Nephron (organoid): ENCODE data around the gene ZFYVE26.

Experiments
- H3K27ac Mint-ChIP-seq, 3 experiments: 2 replicates each; pipeline ENCODE4 v1.8.0; 2020; ENCODE audit warnings: mixed read lengths in 3 of 3, mild to moderate bottlenecking in 2 of 3, moderate library complexity in 1 of 3
- H3K27me3 Mint-ChIP-seq: 2 replicates; pipeline ENCODE4 v1.8.0; 2021; ENCODE audit warnings: low read depth, mild to moderate bottlenecking, moderate library complexity, mixed read lengths
- H3K36me3 Mint-ChIP-seq: 2 replicates; pipeline ENCODE4 v1.8.0; 2020; ENCODE audit warnings: low read depth, mixed read lengths
- H3K4me1 Mint-ChIP-seq: 2 replicates; pipeline ENCODE4 v1.8.0; 2020; ENCODE audit warnings: mixed read lengths
- H3K4me3 Mint-ChIP-seq, 3 experiments: 2 replicates each; pipeline ENCODE4 v1.8.0; 2020; ENCODE audit warnings: mild to moderate bottlenecking in 3 of 3, mixed read lengths in 3 of 3, moderate library complexity in 2 of 3
- H3K9me3 Mint-ChIP-seq: 2 replicates; pipeline ENCODE4 v1.8.0; 2020; ENCODE audit warnings: mixed read lengths
- CTCF ChIP-seq, 3 experiments: fragments of 200-600 bp; sonication (generic); IDR thresholded peaks; one replicate each; pipeline ENCODE4 v1.5.0; 2021; ENCODE audit warnings: antibody characterized with exemption in 3 of 3; ENCODE audit not compliant: unreplicated experiment in 3 of 3

The ZFYVE26 gene

GRCh38 chr14:67853715-67854114 lies 37.3 kb upstream of the ZFYVE26 start:
- Mint-ChIP-seq H3K36me3 (peaks cover 18% of the 10 kb centered on the region), H3K9me3 (peaks cover 8% of the 10 kb centered on the region), H3K4me1 (no peaks in the 10 kb centered on the region), H3K27ac (peak overlapping the region in 1 of 3 experiments; percentile 33), H3K27me3 (no peaks in the 10 kb centered on the region), H3K4me3 (no peak overlapping the region)
- no peak for TF ChIP-seq CTCF (IDR thresholded peaks at IDR 0.05; ENCODE audit: unreplicated experiment in 3 of 3)

GRCh38 chr14:67852926-67853604 lies 36.7 kb upstream of the ZFYVE26 start:
- Mint-ChIP-seq H3K27me3 (no peaks in the 10 kb centered on the region), H3K9me3 (peaks cover 15% of the 10 kb centered on the region), H3K4me1 (no peaks in the 10 kb centered on the region), H3K36me3 (peaks cover 24% of the 10 kb centered on the region), H3K4me3 (no peak overlapping the region), H3K27ac (peak overlapping the region in 1 of 3 experiments; percentile 33)
- no peak for TF ChIP-seq CTCF (IDR thresholded peaks at IDR 0.05; ENCODE audit: unreplicated experiment in 3 of 3)

GRCh38 chr14:67851785-67852410 lies 35.5 kb upstream of the ZFYVE26 start:
- no peak for TF ChIP-seq CTCF (IDR thresholded peaks at IDR 0.05; ENCODE audit: unreplicated experiment in 3 of 3)
- Mint-ChIP-seq H3K27ac (no peak overlapping the region), H3K36me3 (peaks cover 35% of the 10 kb centered on the region), H3K4me1 (no peaks in the 10 kb centered on the region), H3K27me3 (no peaks in the 10 kb centered on the region), H3K4me3 (no peak overlapping the region), H3K9me3 (peaks cover 25% of the 10 kb centered on the region)

- Mint-ChIP-seq H3K27me3 (no peaks in the 10 kb centered on the region), H3K9me3 (peaks cover 33% of the 10 kb centered on the region), H3K4me1 (no peaks in the 10 kb centered on the region), H3K27ac (no peak overlapping the region), H3K4me3 (no peak overlapping the region), H3K36me3 (peaks cover 44% of the 10 kb centered on the region)
- TF ChIP-seq CTCF (IDR thresholded peaks at IDR 0.05; ENCODE audit: unreplicated experiment in 3 of 3): no peak
Measured at GRCh38 chr14:67850066-67850830, 33.9 kb upstream of the ZFYVE26 start.

- Mint-ChIP-seq H3K4me3 (no peak overlapping the region), H3K36me3 (peaks cover 54% of the 10 kb centered on the region), H3K9me3 (peaks cover 37% of the 10 kb centered on the region), H3K4me1 (no peaks in the 10 kb centered on the region), H3K27ac (no peak overlapping the region), H3K27me3 (no peaks in the 10 kb centered on the region)
- TF ChIP-seq CTCF (IDR thresholded peaks at IDR 0.05; ENCODE audit: unreplicated experiment in 3 of 3): no peak
Measured at GRCh38 chr14:67846029-67846610, 29.7 kb upstream of the ZFYVE26 start.
